D721Med (cell line): Measurements from ENCODE around the gene LRMDA.

Source experiments
- DNase-seq: peaks from one replicate; pipeline ENCODE4 v3.0.0; 2011; ENCODE audit warnings: low spot score; ENCODE audit not compliant: insufficient read length
- FAIRE-seq: peaks from 2 replicates; lab custom pipeline; 2011; peaks lifted over from hg19 to GRCh38; lab: Jason Lieb, UNC
- CTCF ChIP-seq: IDR thresholded peaks from 2 replicates; pipeline ENCODE4 v1.5.1; 2012; ENCODE audit warnings: mild to moderate bottlenecking, control low read depth; ENCODE audit not compliant: insufficient read depth; ENCODE audit errors: missing control alignments

LRMDA gene

DNA sequence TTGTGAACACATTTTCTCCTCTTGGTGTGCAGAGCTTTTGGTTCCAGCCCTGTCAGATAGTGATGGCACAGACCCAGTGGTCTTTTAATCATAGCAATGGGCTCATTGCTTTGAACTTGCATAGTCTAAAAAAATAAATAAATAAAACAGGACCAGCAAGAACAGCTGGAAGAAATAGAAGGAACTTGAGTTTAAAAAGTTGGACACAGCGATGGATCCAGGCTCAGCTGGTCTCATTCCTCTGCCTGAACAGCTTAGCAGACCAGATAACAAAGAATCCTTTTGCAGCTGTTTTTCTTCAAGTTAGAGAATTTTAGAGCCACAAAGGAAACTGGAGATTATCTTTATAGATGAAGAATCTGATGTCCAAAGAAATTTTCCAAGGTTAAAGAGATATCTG lies 1005.6 kb downstream of the LRMDA start:
- FAIRE-seq, result no peak
- TF ChIP-seq CTCF, result no peak
- no peak for DNase-seq

DNA sequence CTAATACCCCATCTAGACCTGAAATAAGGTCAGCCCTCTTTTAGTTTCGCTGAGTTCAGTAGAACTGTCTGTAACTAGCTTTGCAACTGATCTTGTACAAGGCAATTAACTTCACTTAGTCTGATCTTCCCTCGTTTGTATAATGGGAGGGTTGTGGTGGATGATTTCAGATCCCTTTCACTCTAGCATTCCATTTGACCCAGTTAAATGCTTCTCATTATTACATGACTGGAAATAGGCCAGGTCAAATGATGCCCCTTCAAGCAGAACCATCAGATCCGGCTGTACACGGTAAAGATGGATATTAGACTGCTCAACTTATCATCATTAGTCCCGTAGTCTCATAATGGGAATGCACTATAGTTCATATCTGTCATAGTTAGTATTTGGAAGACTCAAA lies 1009.0 kb downstream of the LRMDA start:
- no peak for TF ChIP-seq CTCF
- DNase-seq, result no peak
- no peak for FAIRE-seq

DNA sequence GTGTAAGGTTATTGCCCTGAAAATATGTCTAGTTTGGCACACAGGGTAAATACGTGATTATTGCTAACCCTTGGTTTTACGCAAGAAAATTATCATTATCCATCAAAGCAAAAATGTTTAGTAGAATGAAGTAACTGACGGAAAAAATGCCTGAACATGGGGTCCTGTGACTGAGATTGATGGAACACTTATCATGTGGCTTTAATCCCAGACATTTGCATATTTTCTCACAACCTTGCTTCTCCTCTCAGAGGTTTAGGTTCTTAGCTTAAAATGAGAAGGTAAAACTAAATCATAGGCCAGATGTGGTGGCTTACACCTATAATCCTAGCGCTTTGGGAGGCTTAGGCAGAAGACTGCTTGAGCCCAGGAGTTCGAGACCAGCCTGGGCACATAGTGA lies 1010.7 kb downstream of the LRMDA start:
- no peak for TF ChIP-seq CTCF
- FAIRE-seq, result no peak
- DNase-seq, result no peak

- DNase-seq, result no peak
- no peak for TF ChIP-seq CTCF
- FAIRE-seq, result no peak
Observed at GRCh38 chr10:76444034-76444800, 1012.8 kb downstream of the LRMDA start.

GRCh38 chr10:76447578-76447977 lies 1016.2 kb downstream of the LRMDA start:
- no peak for TF ChIP-seq CTCF
- FAIRE-seq (no peak), DNase-seq (no peak)

DNA sequence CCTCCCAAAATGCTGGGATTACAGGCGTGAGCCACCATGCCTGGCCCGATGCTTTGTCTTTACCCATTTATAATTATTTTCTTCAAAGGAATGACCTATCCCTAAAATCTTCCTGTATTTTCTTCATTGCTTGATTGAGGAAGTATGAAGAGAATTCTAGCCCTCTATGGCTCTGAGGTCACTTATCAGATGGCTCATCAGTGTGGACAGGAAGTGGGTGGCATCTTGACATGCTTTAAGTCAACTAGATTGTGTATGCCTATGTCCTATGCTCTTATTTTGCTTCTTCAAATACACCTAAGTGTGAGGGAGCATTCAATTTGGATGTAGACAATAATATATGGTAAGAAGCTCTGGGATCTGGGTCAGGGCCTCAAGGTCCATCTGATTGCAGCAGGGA lies 1020.5 kb downstream of the LRMDA start:
- no peak for DNase-seq
- FAIRE-seq, result no peak
- no peak for TF ChIP-seq CTCF

- TF ChIP-seq CTCF, result no peak
- FAIRE-seq, result no peak
- no peak for DNase-seq
Observed at GRCh38 chr10:76453332-76453731, 1021.9 kb downstream of the LRMDA start.
